ENCODE data around the gene GZF1.

Gene GZF1

GRCh38 chr20:23417861-23418260, 55.9 kb downstream of the GZF1 start:
- TF ChIP-seq, protein P1, sequence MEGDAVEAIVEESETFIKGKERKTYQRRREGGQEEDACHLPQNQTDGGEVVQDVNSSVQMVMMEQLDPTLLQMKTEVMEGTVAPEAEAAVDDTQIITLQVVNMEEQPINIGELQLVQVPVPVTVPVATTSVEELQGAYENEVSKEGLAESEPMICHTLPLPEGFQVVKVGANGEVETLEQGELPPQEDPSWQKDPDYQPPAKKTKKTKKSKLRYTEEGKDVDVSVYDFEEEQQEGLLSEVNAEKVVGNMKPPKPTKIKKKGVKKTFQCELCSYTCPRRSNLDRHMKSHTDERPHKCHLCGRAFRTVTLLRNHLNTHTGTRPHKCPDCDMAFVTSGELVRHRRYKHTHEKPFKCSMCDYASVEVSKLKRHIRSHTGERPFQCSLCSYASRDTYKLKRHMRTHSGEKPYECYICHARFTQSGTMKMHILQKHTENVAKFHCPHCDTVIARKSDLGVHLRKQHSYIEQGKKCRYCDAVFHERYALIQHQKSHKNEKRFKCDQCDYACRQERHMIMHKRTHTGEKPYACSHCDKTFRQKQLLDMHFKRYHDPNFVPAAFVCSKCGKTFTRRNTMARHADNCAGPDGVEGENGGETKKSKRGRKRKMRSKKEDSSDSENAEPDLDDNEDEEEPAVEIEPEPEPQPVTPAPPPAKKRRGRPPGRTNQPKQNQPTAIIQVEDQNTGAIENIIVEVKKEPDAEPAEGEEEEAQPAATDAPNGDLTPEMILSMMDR (IDR thresholded peaks at IDR 0.05; ENCODE audit: insufficient read depth, low read length): no peak
- no peak for TF ChIP-seq GABPA (IDR thresholded peaks at IDR 0.05; ENCODE audit: low read depth)
- TF ChIP-seq, protein P2, sequence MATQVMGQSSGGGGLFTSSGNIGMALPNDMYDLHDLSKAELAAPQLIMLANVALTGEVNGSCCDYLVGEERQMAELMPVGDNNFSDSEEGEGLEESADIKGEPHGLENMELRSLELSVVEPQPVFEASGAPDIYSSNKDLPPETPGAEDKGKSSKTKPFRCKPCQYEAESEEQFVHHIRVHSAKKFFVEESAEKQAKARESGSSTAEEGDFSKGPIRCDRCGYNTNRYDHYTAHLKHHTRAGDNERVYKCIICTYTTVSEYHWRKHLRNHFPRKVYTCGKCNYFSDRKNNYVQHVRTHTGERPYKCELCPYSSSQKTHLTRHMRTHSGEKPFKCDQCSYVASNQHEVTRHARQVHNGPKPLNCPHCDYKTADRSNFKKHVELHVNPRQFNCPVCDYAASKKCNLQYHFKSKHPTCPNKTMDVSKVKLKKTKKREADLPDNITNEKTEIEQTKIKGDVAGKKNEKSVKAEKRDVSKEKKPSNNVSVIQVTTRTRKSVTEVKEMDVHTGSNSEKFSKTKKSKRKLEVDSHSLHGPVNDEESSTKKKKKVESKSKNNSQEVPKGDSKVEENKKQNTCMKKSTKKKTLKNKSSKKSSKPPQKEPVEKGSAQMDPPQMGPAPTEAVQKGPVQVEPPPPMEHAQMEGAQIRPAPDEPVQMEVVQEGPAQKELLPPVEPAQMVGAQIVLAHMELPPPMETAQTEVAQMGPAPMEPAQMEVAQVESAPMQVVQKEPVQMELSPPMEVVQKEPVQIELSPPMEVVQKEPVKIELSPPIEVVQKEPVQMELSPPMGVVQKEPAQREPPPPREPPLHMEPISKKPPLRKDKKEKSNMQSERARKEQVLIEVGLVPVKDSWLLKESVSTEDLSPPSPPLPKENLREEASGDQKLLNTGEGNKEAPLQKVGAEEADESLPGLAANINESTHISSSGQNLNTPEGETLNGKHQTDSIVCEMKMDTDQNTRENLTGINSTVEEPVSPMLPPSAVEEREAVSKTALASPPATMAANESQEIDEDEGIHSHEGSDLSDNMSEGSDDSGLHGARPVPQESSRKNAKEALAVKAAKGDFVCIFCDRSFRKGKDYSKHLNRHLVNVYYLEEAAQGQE (IDR thresholded peaks at IDR 0.05; ENCODE audit: insufficient replicate concordance, low read depth): no peak
- TF ChIP-seq SPI1 (IDR thresholded peaks at IDR 0.05; ENCODE audit: borderline replicate concordance, low read depth): no peak
- TF ChIP-seq POLR2AphosphoS5 (IDR thresholded peaks at IDR 0.05; ENCODE audit: low read depth): no peak
- no peak for DNase-seq (ENCODE audit: low read depth in 1 of 2, low spot score in 1 of 2)
- H3K4me3 ChIP-seq (replicated peaks; ENCODE audit: insufficient read depth, low read length): no peak overlapping the region
- no peaks in the 10 kb centered on the region for H3K27me3 ChIP-seq (ENCODE audit: insufficient read depth, poor library complexity, severe bottlenecking)
- H3K27ac ChIP-seq (replicated peaks): no peak overlapping the region

- Histone ChIP-seq H3K27ac (replicated peaks) (peak overlapping the region; percentile 71; the same call in 1 of the 2 replicates), H3K27me3 (ENCODE audit: insufficient read depth, poor library complexity, severe bottlenecking) (no peaks in the 10 kb centered on the region), H3K4me3 (replicated peaks; ENCODE audit: insufficient read depth, low read length) (peak overlapping the region; percentile 93)
- TF ChIP-seq SPI1 (IDR thresholded peaks at IDR 0.05; ENCODE audit: borderline replicate concordance, low read depth): no peak
- TF ChIP-seq, protein P2 (IDR thresholded peaks at IDR 0.05; ENCODE audit: insufficient replicate concordance, low read depth): no peak
- no peak for DNase-seq (ENCODE audit: low read depth in 1 of 2, low spot score in 1 of 2)
Observed at GRCh38 chr20:23419657-23419994, 57.6 kb downstream of the GZF1 start.

DNA sequence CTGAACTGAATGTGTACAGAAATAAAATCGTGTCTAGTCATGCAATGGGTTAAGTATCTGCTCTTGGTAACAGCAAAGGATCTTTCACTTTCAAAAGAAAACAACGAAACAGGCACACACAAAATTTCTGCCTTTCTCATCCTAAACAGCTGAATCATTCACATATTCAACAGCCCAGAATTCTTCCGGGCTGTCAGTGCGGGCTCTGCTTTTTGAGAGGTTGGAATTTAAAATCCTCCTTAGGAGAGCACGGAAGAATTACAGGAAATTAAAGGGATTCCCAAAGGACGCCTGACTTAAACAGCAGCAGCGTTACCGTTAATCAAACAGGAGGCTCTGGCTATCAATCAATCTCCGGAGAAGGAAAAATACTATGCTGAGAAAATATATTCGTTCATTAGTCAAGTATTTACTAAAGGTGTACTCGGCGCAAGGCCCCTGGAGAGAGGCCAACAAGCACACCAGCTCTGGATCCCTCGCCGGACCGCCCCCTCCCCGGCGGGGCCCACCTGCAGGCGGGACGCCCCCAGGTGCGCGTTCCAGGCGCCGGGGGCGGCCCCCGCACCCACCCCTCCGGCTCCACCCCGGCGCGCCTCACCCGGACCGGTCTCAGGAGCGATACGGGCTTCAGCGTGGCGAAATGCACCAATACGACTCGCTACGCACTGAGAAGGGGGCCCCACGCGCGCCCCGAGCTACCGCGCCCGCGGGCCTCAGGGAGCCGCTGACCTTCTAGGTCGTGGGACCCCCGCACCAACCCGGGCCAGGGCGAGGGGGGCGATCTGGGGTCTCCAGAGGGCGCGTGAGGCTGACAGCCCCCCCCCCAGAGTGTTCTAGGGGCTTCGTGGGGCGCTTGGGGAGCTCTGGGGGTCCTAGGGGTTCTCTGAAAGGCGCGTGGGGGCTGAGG, 58.3 kb downstream of the GZF1 start:
- peak overlapping the region; percentile 71 for H3K27ac ChIP-seq (replicated peaks)
- TF ChIP-seq SPI1 (IDR thresholded peaks at IDR 0.05; ENCODE audit: borderline replicate concordance, low read depth) (no peak), POLR2AphosphoS5 (IDR thresholded peaks at IDR 0.05; ENCODE audit: low read depth) (no peak), GABPA (IDR thresholded peaks at IDR 0.05; ENCODE audit: low read depth) (no peak)
- TF ChIP-seq, protein P1 (IDR thresholded peaks at IDR 0.05; ENCODE audit: insufficient read depth, low read length): no peak
- TF ChIP-seq, protein P2 (IDR thresholded peaks at IDR 0.05; ENCODE audit: insufficient replicate concordance, low read depth): no peak

More for the DNA sequence above, 58.3 kb downstream of the GZF1 start:
- Histone ChIP-seq H3K27me3 (ENCODE audit: insufficient read depth, poor library complexity, severe bottlenecking) (no peaks in the 10 kb centered on the region), H3K4me3 (replicated peaks; ENCODE audit: insufficient read depth, low read length) (peak overlapping the region; percentile 93)
- peak; percentile 23 to 30 for DNase-seq (ENCODE audit: low read depth in 1 of 2, low spot score in 1 of 2)
